ENCODE data around the gene TMEM238L. TPM values are rescaled to one million over a fixed set of nuclear protein-coding genes. Genes with fewer than 3 reads are reported as not detected.
A peak's percentile ranks its signal among the peaks of the same experiment; 100 is the strongest.

The TMEM238L gene
- total and polyA plus RNA-seq, 5 experiments from 2014 or later, result 0.65 TPM; not detected in 4

DNA sequence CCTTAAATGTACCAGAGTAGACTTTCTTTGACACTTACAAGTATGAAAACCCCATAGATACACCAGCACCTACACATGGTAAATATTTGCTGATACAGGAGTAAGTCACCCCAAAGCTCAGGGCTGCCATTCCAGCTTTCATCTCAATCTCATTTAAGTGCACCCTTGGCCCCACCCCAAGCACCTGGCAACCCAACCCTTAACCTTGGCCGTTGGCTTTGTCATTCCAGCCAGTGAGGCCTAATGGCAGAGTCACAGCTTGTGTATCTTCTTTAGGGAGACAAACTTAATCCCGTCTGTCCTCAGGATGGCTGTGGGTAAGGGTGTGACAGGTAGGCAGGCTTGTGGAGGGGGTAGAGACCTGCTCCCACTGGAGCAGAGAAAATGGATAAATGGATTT is 42.6 kb downstream of the TMEM238L start:
- Mint-ChIP-seq H3K9me3 (peaks cover 0 to 4% (median 0%) of the 10 kb centered on the region in 9 donors), H3K4me1 (peaks cover 0 to 2% (median 0%) of the 10 kb centered on the region in 4 donors), H3K27ac (no peak overlapping the region), H3K36me3 (peaks cover 0 to 4% (median 3%) of the 10 kb centered on the region in 3 donors), H3K4me3 (no peak overlapping the region), H3K27me3 (peaks cover 0 to 2% (median 0%) of the 10 kb centered on the region in 5 donors)
- DNase-seq, result no peak
- ATAC-seq, result no peak
- POLR2A ChIA-PET, result no interaction called here

- no peak overlapping the region for H3K27ac Mint-ChIP-seq
- DNase-seq (no peak), ATAC-seq (no peak)
- peaks cover 0 to 7% (median under 1%) of the 10 kb centered on the region in 4 donors for H3K4me1 Mint-ChIP-seq
- no peaks in the 10 kb centered on the region for H3K9me3 Mint-ChIP-seq
- POLR2A ChIA-PET, result no interaction called here
- no peak overlapping the region for H3K4me3 Mint-ChIP-seq
- peaks cover 0 to 2% (median 0%) of the 10 kb centered on the region in 5 donors for H3K27me3 Mint-ChIP-seq
- no peaks in the 10 kb centered on the region for H3K36me3 Mint-ChIP-seq
These were observed 45.8 kb downstream of the TMEM238L start for GRCh38 chr17:10758062-10758461.

- Mint-ChIP-seq H3K27ac (no peak overlapping the region), H3K4me1 (peaks cover 0 to 7% (median under 1%) of the 10 kb centered on the region in 4 donors), H3K4me3 (no peak overlapping the region), H3K36me3 (no peaks in the 10 kb centered on the region), H3K27me3 (peaks cover 0 to 2% (median 0%) of the 10 kb centered on the region in 5 donors), H3K9me3 (no peaks in the 10 kb centered on the region)
- ATAC-seq (no peak), DNase-seq (no peak)
- POLR2A ChIA-PET, result no interaction called here
These were observed 46.3 kb downstream of the TMEM238L start for GRCh38 chr17:10757647-10758046.

- H3K4me1 Mint-ChIP-seq, result peaks cover 0 to 7% (median under 1%) of the 10 kb centered on the region in 4 donors
- POLR2A ChIA-PET, result no interaction called here
- H3K27me3 Mint-ChIP-seq, result peaks cover 0 to 2% (median 0%) of the 10 kb centered on the region in 5 donors
These were observed 46.8 kb downstream of the TMEM238L start for GRCh38 chr17:10757067-10757466.

DNA sequence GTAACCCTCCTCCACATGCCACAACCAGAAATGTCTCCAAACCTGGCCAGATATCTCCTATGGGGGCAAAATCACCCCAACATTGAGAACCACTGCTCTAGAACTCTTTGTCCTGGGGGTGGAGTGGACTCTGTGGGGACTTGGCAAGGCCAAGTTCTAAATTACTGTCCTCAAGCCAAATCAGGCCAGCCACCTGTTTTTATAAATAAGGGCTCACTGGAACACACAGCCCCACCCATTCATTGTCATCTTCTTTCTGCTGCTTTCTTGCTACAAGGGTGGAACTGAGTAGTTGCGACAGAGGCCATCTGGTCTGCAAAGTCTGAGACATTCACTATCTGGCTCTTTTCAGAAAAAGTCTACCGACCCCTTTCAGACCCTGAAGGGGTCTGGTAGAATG is 47.3 kb downstream of the TMEM238L start:
- Mint-ChIP-seq H3K36me3 (no peaks in the 10 kb centered on the region), H3K27ac (peak overlapping the region in 4 of 10 donors; percentile 13 to 73 (median 39)), H3K4me3 (no peak overlapping the region), H3K27me3 (no peaks in the 10 kb centered on the region), H3K9me3 (no peaks in the 10 kb centered on the region), H3K4me1 (peaks cover 0 to 7% (median under 1%) of the 10 kb centered on the region in 4 donors)
- ATAC-seq, result no peak
- POLR2A ChIA-PET, result no interaction called here
- no peak for DNase-seq

More at GRCh38 chr17:10757067-10757466, 46.8 kb downstream of the TMEM238L start:
- H3K27ac Mint-ChIP-seq, result peak overlapping the region in 3 of 10 donors; percentile 30 to 85 (median 48)
- H3K9me3 Mint-ChIP-seq, result no peaks in the 10 kb centered on the region
- DNase-seq (no peak), ATAC-seq (no peak)
- no peaks in the 10 kb centered on the region for H3K36me3 Mint-ChIP-seq
- no peak overlapping the region for H3K4me3 Mint-ChIP-seq

GRCh38 chr17:10756185-10756584 is 47.7 kb downstream of the TMEM238L start:
- ATAC-seq (no peak), DNase-seq (no peak)
- Mint-ChIP-seq H3K27ac (peak overlapping the region in 4 of 10 donors; percentile 1 to 73 (median 62)), H3K36me3 (no peaks in the 10 kb centered on the region), H3K27me3 (no peaks in the 10 kb centered on the region), H3K4me3 (no peak overlapping the region), H3K9me3 (no peaks in the 10 kb centered on the region), H3K4me1 (peaks cover 0 to 7% (median under 1%) of the 10 kb centered on the region in 4 donors)
- POLR2A ChIA-PET, result no interaction called here

- no peaks in the 10 kb centered on the region for H3K36me3 Mint-ChIP-seq
- H3K4me3 Mint-ChIP-seq, result no peak overlapping the region
- no peak for ATAC-seq
- peaks cover 0 to 7% (median under 1%) of the 10 kb centered on the region in 4 donors for H3K4me1 Mint-ChIP-seq
- H3K27ac Mint-ChIP-seq, result peak overlapping the region in 2 of 10 donors; percentile 46 to 73
- no peaks in the 10 kb centered on the region for H3K27me3 Mint-ChIP-seq
- POLR2A ChIA-PET, result interaction anchor here (0.5 kb wide), 1 partner anchor 54 kb away, joined by 3 read pairs; no protein-coding TSS in a partner anchor
- no peaks in the 10 kb centered on the region for H3K9me3 Mint-ChIP-seq
- DNase-seq, result no peak
These were observed 48.2 kb downstream of the TMEM238L start for GRCh38 chr17:10755592-10756127.

DNA sequence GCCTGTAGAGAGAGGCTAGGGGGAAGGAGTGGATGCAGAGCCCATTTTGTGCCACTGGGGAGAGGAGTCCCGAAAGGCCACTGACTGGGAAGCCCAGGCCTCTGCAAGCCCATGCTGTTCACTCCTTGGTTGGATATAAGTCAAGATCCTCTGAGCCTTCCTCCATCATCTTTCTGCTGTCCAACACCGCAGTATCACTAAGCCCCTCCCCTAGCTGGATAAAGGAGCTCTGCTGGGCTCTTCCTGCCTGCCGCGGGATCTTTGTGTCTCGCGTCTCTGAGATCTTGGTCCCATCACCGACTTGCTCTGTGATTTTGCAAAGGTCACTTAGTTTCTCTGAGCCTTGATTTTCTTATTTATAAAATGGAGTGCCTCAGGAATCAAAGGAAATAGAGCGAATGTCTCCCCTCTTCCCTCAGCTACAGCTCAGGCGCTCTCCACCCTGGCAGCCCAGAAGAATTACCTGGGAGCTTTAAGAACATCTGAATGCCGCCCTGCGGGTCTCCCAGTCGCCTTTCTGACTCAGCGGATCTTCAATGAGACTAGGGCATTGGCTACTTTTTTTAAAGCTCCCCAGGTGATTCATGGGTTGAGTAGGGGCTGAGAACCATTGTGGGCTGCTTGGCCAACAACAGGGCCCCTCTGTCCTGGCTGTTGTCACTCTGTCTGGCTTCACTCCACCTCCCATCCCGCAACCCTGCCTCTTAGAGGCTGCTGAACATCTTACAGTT is 48.9 kb downstream of the TMEM238L start:
- peaks cover 0 to 7% (median under 1%) of the 10 kb centered on the region in 4 donors for H3K4me1 Mint-ChIP-seq
- ATAC-seq (no peak), DNase-seq (no peak)

GRCh38 chr17:10754109-10754508 is 49.8 kb downstream of the TMEM238L start:
- H3K4me1 Mint-ChIP-seq, result peaks cover 0 to 9% (median under 1%) of the 10 kb centered on the region in 4 donors
- no peak overlapping the region for H3K4me3 Mint-ChIP-seq
- H3K36me3 Mint-ChIP-seq, result no peaks in the 10 kb centered on the region
- peaks cover 0 to 1% (median 0%) of the 10 kb centered on the region in 5 donors for H3K27me3 Mint-ChIP-seq
- no peak for DNase-seq
- ATAC-seq, result no peak
- no peaks in the 10 kb centered on the region for H3K9me3 Mint-ChIP-seq
- POLR2A ChIA-PET, result no interaction called here
- H3K27ac Mint-ChIP-seq, result no peak overlapping the region

More for the DNA sequence above, 48.9 kb downstream of the TMEM238L start:
- POLR2A ChIA-PET, result interaction anchor here (0.5 kb wide), 1 partner anchor 53 kb away, joined by 3 read pairs; no protein-coding TSS in a partner anchor
- Mint-ChIP-seq H3K4me3 (no peak overlapping the region), H3K36me3 (no peaks in the 10 kb centered on the region), H3K9me3 (no peaks in the 10 kb centered on the region), H3K27me3 (no peaks in the 10 kb centered on the region), H3K27ac (peak overlapping the region in 5 of 10 donors; percentile 33 to 73 (median 56))

- ATAC-seq (no peak), DNase-seq (no peak)
- Mint-ChIP-seq H3K27me3 (peaks cover 0 to 1% (median 0%) of the 10 kb centered on the region in 5 donors), H3K36me3 (no peaks in the 10 kb centered on the region), H3K27ac (no peak overlapping the region), H3K4me3 (no peak overlapping the region), H3K4me1 (peaks cover 0 to 9% (median under 1%) of the 10 kb centered on the region in 4 donors), H3K9me3 (no peaks in the 10 kb centered on the region)
- POLR2A ChIA-PET, result no interaction called here
These were observed 51.2 kb downstream of the TMEM238L start for GRCh38 chr17:10752696-10753095.

- no peak for DNase-seq
These were observed 52.3 kb downstream of the TMEM238L start for GRCh38 chr17:10751563-10751962.

DNA sequence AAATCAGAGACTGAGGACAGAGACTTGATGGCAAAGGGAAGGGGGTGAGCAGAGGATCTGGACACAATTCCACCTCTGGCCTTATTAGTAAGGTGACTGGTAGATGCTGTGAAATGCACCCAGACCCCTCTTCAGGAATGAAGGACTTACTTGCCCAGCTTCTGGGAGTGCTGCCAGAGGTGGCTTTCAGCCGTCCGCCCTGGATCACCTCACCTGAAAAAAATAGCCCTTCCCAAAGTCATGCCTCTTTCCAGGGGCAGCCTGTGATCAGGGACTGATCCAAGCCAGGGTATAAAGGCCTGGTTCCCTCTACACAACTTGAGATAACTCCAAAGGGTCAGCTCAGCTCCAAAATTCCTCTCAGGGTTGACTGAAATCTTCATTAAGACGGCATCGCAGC is 53.7 kb downstream of the TMEM238L start:
- peaks cover 0 to 1% (median 0%) of the 10 kb centered on the region in 5 donors for H3K27me3 Mint-ChIP-seq
- no peaks in the 10 kb centered on the region for H3K9me3 Mint-ChIP-seq
- peaks cover 4 to 7% (median 5%) of the 10 kb centered on the region in 4 donors for H3K4me1 Mint-ChIP-seq
- no peaks in the 10 kb centered on the region for H3K36me3 Mint-ChIP-seq
- DNase-seq (no peak), ATAC-seq (no peak)
- POLR2A ChIA-PET, result no interaction called here
- H3K27ac Mint-ChIP-seq, result no peak overlapping the region
- H3K4me3 Mint-ChIP-seq, result no peak overlapping the region

More at GRCh38 chr17:10751563-10751962, 52.3 kb downstream of the TMEM238L start:
- H3K27ac Mint-ChIP-seq, result no peak overlapping the region
- POLR2A ChIA-PET, result no interaction called here
- ATAC-seq, result no peak
- H3K27me3 Mint-ChIP-seq, result peaks cover 0 to 1% (median 0%) of the 10 kb centered on the region in 5 donors
- H3K4me1 Mint-ChIP-seq, result peaks cover 0 to 7% (median under 1%) of the 10 kb centered on the region in 4 donors
- no peak overlapping the region for H3K4me3 Mint-ChIP-seq
- H3K36me3 Mint-ChIP-seq, result no peaks in the 10 kb centered on the region
- H3K9me3 Mint-ChIP-seq, result no peaks in the 10 kb centered on the region

DNA sequence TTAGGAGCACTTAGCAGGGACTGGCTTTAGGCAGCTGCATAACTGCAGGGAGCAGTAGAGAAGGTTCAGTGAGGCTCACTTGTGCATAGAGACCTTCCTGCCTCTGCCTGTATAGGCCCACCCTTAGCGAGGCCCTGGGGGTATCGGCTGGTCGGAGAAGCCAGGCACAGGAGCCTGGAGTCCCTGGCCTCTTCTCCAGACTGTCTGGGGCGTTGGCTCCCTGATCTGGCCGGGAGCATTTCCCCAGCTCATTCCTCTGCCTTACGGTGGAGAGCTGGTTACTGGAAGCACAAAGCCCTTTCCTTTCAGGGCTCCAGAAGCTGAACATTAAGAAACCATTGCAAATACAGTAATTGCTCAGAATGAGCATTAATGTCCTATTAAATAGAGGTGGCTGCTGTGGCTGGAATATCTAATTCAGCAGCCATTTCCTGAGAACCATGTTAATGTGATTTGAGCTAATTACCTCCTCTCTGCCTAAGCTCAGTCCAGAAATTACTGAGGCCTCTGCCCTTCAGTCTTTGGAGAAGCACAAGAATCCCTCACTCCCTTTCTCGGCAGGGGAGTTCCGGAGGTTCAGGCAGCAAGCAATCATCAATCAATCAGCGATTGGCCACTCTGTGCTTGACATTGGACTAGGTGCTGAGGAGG is 55.2 kb downstream of the TMEM238L start:
- H3K36me3 Mint-ChIP-seq, result no peaks in the 10 kb centered on the region
- no peak overlapping the region for H3K27ac Mint-ChIP-seq
- no peaks in the 10 kb centered on the region for H3K9me3 Mint-ChIP-seq
- DNase-seq (no peak), ATAC-seq (no peak)
- H3K4me1 Mint-ChIP-seq, result peaks cover 8 to 22% (median 19%) of the 10 kb centered on the region in 4 donors
- no peak overlapping the region for H3K4me3 Mint-ChIP-seq
- peaks cover 0 to 1% (median 0%) of the 10 kb centered on the region in 5 donors for H3K27me3 Mint-ChIP-seq
- POLR2A ChIA-PET, result no interaction called here

Measured in naive thymus-derived CD8-positive, alpha-beta T cell (primary cell).